ENCODE results near the gene TMCO4. TPM values are rescaled to one million over a fixed set of nuclear protein-coding genes. Genes with fewer than 3 reads are reported as not detected.

TMCO4 gene
- total RNA-seq, 1 donor from 2014 or later = 5.7 TPM

DNA sequence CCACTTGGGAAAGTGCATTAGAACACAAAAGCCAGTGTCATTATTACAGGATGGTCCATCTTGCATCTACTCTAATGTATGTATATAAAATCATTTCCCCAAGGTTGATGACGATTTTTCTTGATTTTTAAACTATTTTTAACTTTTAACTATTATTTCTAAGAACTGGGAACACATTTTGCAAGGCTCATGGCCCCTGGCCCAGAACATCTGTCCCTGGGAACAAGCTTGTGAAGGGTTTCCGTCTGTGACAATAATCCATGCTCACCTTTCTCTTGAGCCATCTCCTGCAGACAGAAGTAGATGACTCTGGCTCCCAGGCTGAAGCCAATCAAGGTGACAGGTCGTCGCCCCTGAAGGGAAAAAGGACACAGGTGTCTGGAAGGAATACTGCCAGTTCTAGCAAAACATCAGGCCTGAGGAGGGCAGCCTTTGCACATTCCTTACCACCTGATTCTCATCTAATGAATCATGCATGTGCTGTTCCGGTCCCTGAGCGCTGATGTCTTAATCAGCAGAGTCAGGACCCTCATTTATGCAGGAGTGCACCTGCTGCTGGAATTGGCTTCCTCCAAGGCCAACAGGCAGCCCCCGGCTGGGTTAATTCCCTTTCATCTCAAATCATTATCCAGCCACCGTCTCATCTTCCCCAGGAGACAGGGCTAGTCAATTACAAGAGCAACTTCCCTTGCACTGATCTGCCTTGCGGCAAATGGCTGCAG lies 62.5 kb downstream of the TMCO4 start:
- H3K27me3 ChIP-seq = no peaks in the 10 kb centered on the region
- TF ChIP-seq CTCF (IDR thresholded peaks at IDR 0.05) = no peak
- H3K4me3 ChIP-seq = no peak overlapping the region
- peaks cover 8 to 35% of the 10 kb centered on the region in 2 donors for H3K4me1 ChIP-seq
- peak in 1 of 2 donors; percentile 74 for DNase-seq (ENCODE audit: low spot score in 2 of 2)
- peaks cover 5 to 24% of the 10 kb centered on the region in 2 donors for H3K36me3 ChIP-seq
- peaks cover 0 to 13% of the 10 kb centered on the region in 2 donors for H3K9me3 ChIP-seq
- intact Hi-C loops (cut with DNase I) = loop anchor here (1.0 to 10.0 kb wide), 3 partner anchors 28 to 292 kb away; partner anchors contain the start of gene TMCO4
- H3K27ac ChIP-seq = peak overlapping the region; percentile 85 to 95

GRCh38 chr1:19735440-19736127 lies 64.1 kb downstream of the TMCO4 start:
- Histone ChIP-seq H3K36me3 (peaks cover 9 to 16% of the 10 kb centered on the region in 2 donors), H3K4me3 (no peak overlapping the region), H3K27me3 (no peaks in the 10 kb centered on the region), H3K9me3 (peaks cover 0 to 13% of the 10 kb centered on the region in 2 donors), H3K4me1 (peaks cover 8 to 35% of the 10 kb centered on the region in 2 donors), H3K27ac (peak overlapping the region; percentile 85 to 95)
- DNase-seq (ENCODE audit: low spot score in 2 of 2) = peak; percentile 76 to 92
- intact Hi-C loops (cut with DNase I) = loop anchor here (1.0 to 10.0 kb wide), 3 partner anchors 19 to 291 kb away; partner anchors contain the start of gene TMCO4
- no peak for TF ChIP-seq CTCF (IDR thresholded peaks at IDR 0.05)

DNA sequence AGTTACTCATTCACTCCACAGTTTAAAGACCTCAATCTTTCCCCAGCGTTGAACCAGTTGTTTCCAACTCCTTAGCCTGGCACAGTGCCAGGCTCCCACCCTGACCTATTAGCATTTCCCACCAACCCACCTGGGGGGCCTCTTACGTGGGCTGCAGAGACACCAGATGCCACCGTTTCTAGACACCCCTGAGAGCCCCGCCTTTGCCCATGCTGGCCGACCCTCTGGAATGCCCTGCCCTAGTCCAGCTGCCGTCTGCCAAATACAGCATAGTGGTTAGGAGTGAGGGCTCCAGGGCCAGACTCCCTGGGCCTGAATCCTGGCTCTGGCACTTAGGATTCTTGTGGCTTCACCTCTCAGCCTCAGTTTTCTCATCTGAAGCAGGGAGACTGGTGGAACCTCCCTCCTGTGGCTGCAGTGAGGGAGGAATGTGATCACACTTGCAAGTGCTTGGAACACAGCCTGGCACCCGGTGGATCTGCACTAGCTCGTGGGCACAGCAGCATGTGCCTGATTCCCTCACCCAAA lies 65.2 kb downstream of the TMCO4 start:
- H3K4me1 ChIP-seq = peaks cover 8 to 35% of the 10 kb centered on the region in 2 donors

GRCh38 chr1:19734056-19734455 lies 65.7 kb downstream of the TMCO4 start:
- no peak for TF ChIP-seq CTCF (IDR thresholded peaks at IDR 0.05)
- peaks cover 0 to 12% of the 10 kb centered on the region in 2 donors for H3K9me3 ChIP-seq
- peaks cover 8 to 37% of the 10 kb centered on the region in 2 donors for H3K4me1 ChIP-seq
- intact Hi-C loops (cut with DNase I) = loop anchor here (10.0 kb wide), 1 partner anchor 289 kb away; no protein-coding TSS in a partner anchor
- DNase-seq (ENCODE audit: low spot score in 2 of 2) = no peak
- H3K36me3 ChIP-seq = peaks cover 4 to 9% of the 10 kb centered on the region in 2 donors
- H3K27me3 ChIP-seq = no peaks in the 10 kb centered on the region
- peak overlapping the region; percentile 85 to 95 for H3K27ac ChIP-seq
- H3K4me3 ChIP-seq = no peak overlapping the region

More for the DNA sequence above, 65.2 kb downstream of the TMCO4 start:
- Histone ChIP-seq H3K36me3 (peaks cover 6 to 9% of the 10 kb centered on the region in 2 donors), H3K4me3 (no peak overlapping the region), H3K27ac (peak overlapping the region; percentile 85 to 95), H3K27me3 (no peaks in the 10 kb centered on the region), H3K9me3 (peaks cover 0 to 13% of the 10 kb centered on the region in 2 donors)
- no peak for DNase-seq (ENCODE audit: low spot score in 2 of 2)
- intact Hi-C loops (cut with DNase I) = loop anchor here (10.0 kb wide), 1 partner anchor 290 kb away; no protein-coding TSS in a partner anchor
- TF ChIP-seq CTCF (IDR thresholded peaks at IDR 0.05) = no peak

DNA sequence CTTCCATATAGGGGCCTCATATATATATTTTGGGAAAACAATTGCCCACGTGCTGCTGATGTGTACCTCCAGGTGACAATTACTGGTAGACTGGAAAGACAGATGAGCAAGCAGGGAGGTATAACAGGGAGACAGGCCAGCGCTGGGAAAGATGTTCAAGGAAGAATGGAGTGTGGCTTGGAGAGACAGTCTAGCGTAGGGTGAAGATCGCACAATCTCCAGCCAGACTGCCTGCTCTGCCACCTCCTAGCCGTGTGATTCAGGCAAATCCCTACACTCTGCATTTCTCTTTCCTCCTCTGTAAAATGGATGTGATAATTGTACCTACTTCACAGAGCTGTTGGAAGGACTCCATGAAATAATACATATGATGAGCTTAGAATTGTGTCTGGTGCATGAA lies 66.1 kb downstream of the TMCO4 start:
- DNase-seq (ENCODE audit: low spot score in 2 of 2) = no peak
- Histone ChIP-seq H3K4me3 (no peak overlapping the region), H3K27ac (peak overlapping the region; percentile 85 to 95), H3K36me3 (peaks cover 1 to 9% of the 10 kb centered on the region in 2 donors), H3K27me3 (no peaks in the 10 kb centered on the region), H3K9me3 (peaks cover 0 to 7% of the 10 kb centered on the region in 2 donors), H3K4me1 (peaks cover 8 to 39% of the 10 kb centered on the region in 2 donors)
- intact Hi-C loops (cut with DNase I) = loop anchor here (10.0 kb wide), 1 partner anchor 289 kb away; no protein-coding TSS in a partner anchor
- no peak for TF ChIP-seq CTCF (IDR thresholded peaks at IDR 0.05)

All from ascending aorta (tissue), 2 donors.